GM12878 (cell line): ENCODE results near the gene BCAS2. TPM values are rescaled to one million over a fixed set of nuclear protein-coding genes. Genes with fewer than 3 reads are reported as not detected.

Experiments used
- BACH1 ChIP-seq: fragments of 450-650 bp; IDR thresholded peaks from 2 replicates; pipeline ENCODE4 v1.6.1; 2017; ENCODE audit warnings: mild to moderate bottlenecking, borderline replicate concordance
- BCL3 ChIP-seq: IDR thresholded peaks from 2 replicates; pipeline ENCODE4 v1.6.1; 2011; ENCODE audit warnings: borderline replicate concordance, low read depth, mild to moderate bottlenecking, moderate library complexity, low read length; ENCODE audit not compliant: insufficient read depth, poor library complexity, severe bottlenecking
- CEBPZ ChIP-seq: fragments of 150-350 bp; IDR thresholded peaks from 2 replicates; pipeline ENCODE4 v1.6.1; 2016; ENCODE audit warnings: low read depth, low read length
- CTCF ChIP-seq, 3 experiments: IDR thresholded peaks in 2 of 3; conservative IDR thresholded peaks in 1 of 3; 2 replicates each; pipeline ENCODE4 v1.5.1; 2011; ENCODE audit warnings: low read depth in 3 of 3, low read length in 3 of 3, mild to moderate bottlenecking in 3 of 3, control low read depth in 2 of 3, moderate library complexity in 2 of 3, inconsistent platforms in 1 of 3, mixed read lengths in 1 of 3; ENCODE audit not compliant: control insufficient read depth in 2 of 3, insufficient read depth in 1 of 3; ENCODE audit errors: extremely low read depth in 1 of 3
- ELK1 ChIP-seq: IDR thresholded peaks from 2 replicates; pipeline ENCODE4 v1.6.1; 2012; ENCODE audit warnings: low read depth, low read length, improper control_type of control experiment
- JUND ChIP-seq: IDR thresholded peaks from 2 replicates; pipeline ENCODE4 v1.6.1; 2012; ENCODE audit warnings: low read depth, mild to moderate bottlenecking, low read length, improper control_type of control experiment, moderate library complexity
- MXI1 ChIP-seq: fragments of 150-350 bp; IDR thresholded peaks from 2 replicates; pipeline ENCODE4 v1.6.1; 2011; ENCODE audit warnings: low read depth, mild to moderate bottlenecking, inconsistent platforms, low read length, improper control_type of control experiment
- SP1 ChIP-seq: IDR thresholded peaks from one replicate; pipeline ENCODE4 v1.6.1; 2011; ENCODE audit warnings: low read depth, low read length
- ZNF207 ChIP-seq: fragments of 450-650 bp; IDR thresholded peaks from 2 replicates; pipeline ENCODE4 v1.6.1; 2014; ENCODE audit warnings: antibody characterized with exemption, mild to moderate bottlenecking, borderline replicate concordance
- ZNF592 ChIP-seq: fragments of 450-650 bp; IDR thresholded peaks from 2 replicates; pipeline ENCODE4 v1.6.1; 2017; ENCODE audit warnings: mild to moderate bottlenecking, moderate library complexity
- polyA plus RNA-seq, 11 experiments: library from polyadenylated mRNA; depleted of rRNA in 4 of 11; unstranded in 6 of 11; stranded (reverse) in 5 of 11; fragments of >200 nt; fragmentation: Nextera tagmentation in 4 of 11; fragmentation: Illumina TruSeq in 1 of 11; extraction: Ambion mirVana in 4 of 11; extraction: Trizol in 1 of 11; gene quantifications; 1 replicate in 1 of 11; 2 replicates in 10 of 11; pipeline versions ENCODE4 v1.2.1 to v1.2.3, GENCODE V29; 2011 to 2016; ENCODE audit warnings: inconsistent platforms in 2 of 11, missing spikeins in 2 of 11, low read depth in 1 of 11
- total RNA-seq, 4 experiments: library from RNA; depleted of rRNA in 3 of 4; stranded (reverse); fragments of >200 nt in 3 of 4; fragmentation: Illumina TruSeq in 1 of 4; extraction: Trizol in 1 of 4; gene quantifications; 2 replicates each; pipeline versions ENCODE4 v1.2.1 to v1.2.3, GENCODE V29; 2013 to 2021

Gene BCAS2
- total and polyA plus RNA-seq, 10 of the 15 experiments (the other 5 are each of a cell fraction or from before 2014, with no cell fraction given), result 37.3 to 129 (median 60.7) TPM

- TF ChIP-seq ZNF592, result no peak
- 0 out of 2 replicates have a peak, but pooled peaks have one; percentile 10 for TF ChIP-seq MXI1
- no peak for TF ChIP-seq JUND
- TF ChIP-seq CTCF (IDR thresholded peaks at IDR 0.05 in 2 of 3, conservative IDR thresholded peaks at IDR 0.05 in 1 of 3; ENCODE audit: control insufficient read depth in 2 of 3, extremely low read depth in 1 of 3, insufficient read depth in 1 of 3, low read depth in 3 of 3, low read length in 3 of 3), result no peak
- no peak for TF ChIP-seq ZNF207
- peak; percentile 50; the same call in 1 of the 2 replicates for TF ChIP-seq BACH1
- TF ChIP-seq SP1, result no peak
- no peak for TF ChIP-seq BCL3
- no peak for TF ChIP-seq CEBPZ
- no peak for TF ChIP-seq ELK1
Measured at GRCh38 chr1:114581335-114582287, at the start of gene BCAS2 (continued).
